HCT116 (cell line): ENCODE data around the gene RGS19. TPM values are rescaled to one million over a fixed set of nuclear protein-coding genes. Genes with fewer than 3 reads are reported as not detected.

Experiments used
- ATAC-seq: fragments of 200-7000 bp; cut with Tn5 transposase; 2 replicates; pipeline ENCODE4 v1.9.1; 2020; ENCODE audit warnings: mild to moderate bottlenecking, moderate library complexity
- BruUV-seq: library from RNA; stranded (reverse); fragments of 400-500 nt; replicated peaks from 2 replicates; lab custom pipeline; 2021; lab: Mats Ljungman, UMichigan
- CTCF ChIA-PET: fragments of 300-600 bp; sonication (Branson Sonifier 250); formaldehyde crosslinking; loops from one replicate; lab custom pipeline; 2021; ENCODE audit warnings: antibody characterized with exemption; lab: Charles Lee
- POLR2A ChIA-PET: fragments of 300-600, 350-600 bp; sonication (Branson Sonifier 250); formaldehyde crosslinking; loops from one replicate; lab custom pipeline; 2021; ENCODE audit warnings: antibody characterized with exemption; lab: Charles Lee
- RAD21 ChIA-PET, 2 experiments: fragments of 300-600 bp; sonication (Branson Sonifier 250); formaldehyde crosslinking; loops; one replicate each; lab custom pipeline; 2023; ENCODE audit warnings: low total read pairs in 2 of 2; ENCODE audit not compliant: uncharacterized antibody in 2 of 2, unreplicated experiment in 2 of 2, low non-redundant PET in 1 of 2; lab: Charles Lee
- DNase-seq: peaks from one replicate; pipeline ENCODE4 v3.0.0-alpha.2; 2010; ENCODE audit warnings: low read depth, low spot score
- H2AFZ ChIP-seq: fragments of 200-600 bp; shearing (Covaris generic), sonication (generic); 2 replicates; pipeline ENCODE4 v1.6.1; 2017; ENCODE audit warnings: low read depth, mixed run types, mixed read lengths, antibody characterized with exemption, low read length; ENCODE audit not compliant: poor library complexity, severe bottlenecking
- H3K27ac ChIP-seq: 2 replicates; pipeline ENCODE4 v1.5.1; 2012; ENCODE audit warnings: low read depth, low read length
- H3K27me3 ChIP-seq: fragments of 200-600 bp; sonication (generic); 2 replicates; pipeline ENCODE4 v1.6.1; 2016; ENCODE audit warnings: mixed run types, low read length, mixed read lengths; ENCODE audit not compliant: insufficient read depth
- H3K36me3 ChIP-seq, 2 experiments: fragments of 200-500 bp in 1 of 2; fragments of 200-600 bp in 1 of 2; sonication (Bioruptor generic) in 1 of 2; sonication (generic) in 1 of 2; 2 replicates each; pipeline versions ENCODE4 v1.5.1 to v1.6.1; 2014 to 2016; ENCODE audit warnings: low read length in 2 of 2, inconsistent platforms in 1 of 2, mixed read lengths in 1 of 2, mixed run types in 1 of 2; ENCODE audit not compliant: insufficient read depth in 2 of 2, control insufficient read depth in 1 of 2
- H3K4me1 ChIP-seq, 2 experiments: fragments of 200-600 bp in 1 of 2; sonication (generic) in 1 of 2; 2 replicates each; pipeline versions ENCODE4 v1.5.1 to v1.6.1; 2012 to 2017; ENCODE audit warnings: low read length in 2 of 2, inconsistent platforms in 1 of 2, mild to moderate bottlenecking in 1 of 2, mixed read lengths in 1 of 2, mixed run types in 1 of 2, moderate library complexity in 1 of 2; ENCODE audit not compliant: insufficient read depth in 2 of 2, control insufficient read depth in 1 of 2
- H3K4me2 ChIP-seq: fragments of 200-600 bp; sonication (generic); 2 replicates; pipeline ENCODE4 v1.6.1; 2017; ENCODE audit warnings: mixed run types, low read length, mixed read lengths
- H3K4me3 ChIP-seq, 2 experiments: fragments of 200-600 bp in 1 of 2; sonication (generic) in 1 of 2; replicated peaks in 1 of 2; 2 replicates each; pipeline ENCODE4 v1.5.1; 2011 to 2016; ENCODE audit warnings: low read length in 2 of 2, control low read depth in 1 of 2, low read depth in 1 of 2, mild to moderate bottlenecking in 1 of 2, mixed read lengths in 1 of 2, mixed run types in 1 of 2
- H3K79me2 ChIP-seq: fragments of 200-600 bp; sonication (generic); 2 replicates; pipeline ENCODE4 v1.6.1; 2017; ENCODE audit warnings: mild to moderate bottlenecking, mixed run types, low read length, moderate library complexity, mixed read lengths; ENCODE audit not compliant: insufficient read depth
- H3K9ac ChIP-seq: fragments of 200-600 bp; sonication (generic); 2 replicates; pipeline ENCODE4 v1.6.1; 2016; ENCODE audit warnings: low read length, mixed read lengths
- H3K9me2 ChIP-seq: fragments of 200-600 bp; sonication (generic), shearing (Covaris generic); 2 replicates; pipeline ENCODE4 v1.6.1; 2017; ENCODE audit warnings: mixed run types, mild to moderate bottlenecking, moderate library complexity; ENCODE audit not compliant: insufficient read depth
- H3K9me3 ChIP-seq, 2 experiments: fragments of 200-500 bp in 1 of 2; fragments of 200-600 bp in 1 of 2; sonication (Bioruptor generic) in 1 of 2; sonication (generic) in 1 of 2; 2 replicates each; pipeline ENCODE4 v1.6.1; 2014 to 2017; ENCODE audit warnings: low read length in 2 of 2, mixed read lengths in 2 of 2, inconsistent platforms in 1 of 2, low read depth in 1 of 2, mild to moderate bottlenecking in 1 of 2, mixed run types in 1 of 2, moderate library complexity in 1 of 2; ENCODE audit not compliant: control insufficient read depth in 1 of 2, insufficient read depth in 1 of 2
- H4K20me1 ChIP-seq: fragments of 200-600 bp; sonication (generic), shearing (Covaris generic); 2 replicates; pipeline ENCODE4 v1.6.1; 2017; ENCODE audit warnings: mixed run types, mild to moderate bottlenecking, moderate library complexity; ENCODE audit not compliant: insufficient read depth
- EGR1 ChIP-seq: IDR thresholded peaks from 2 replicates; pipeline ENCODE4 v1.6.1; 2012; ENCODE audit warnings: low read depth
- EZH2 ChIP-seq: fragments of 200-600 bp; sonication (generic); IDR thresholded peaks from 2 replicates; pipeline ENCODE4 v1.6.1; 2017; ENCODE audit warnings: antibody characterized with exemption, mixed run types
- MAX ChIP-seq: IDR thresholded peaks from 2 replicates; pipeline ENCODE4 v1.6.1; 2012
- intact Hi-C: fragments of 100-400 bp; cut with micrococcal nuclease; formaldehyde crosslinking; loops from 2 replicates; pipeline ENCODE4 v1.10.0; 2022
- total RNA-seq: library from RNA; stranded (reverse); gene quantifications from one replicate; pipeline ENCODE4 v1.2.1, GENCODE V29; 2021; ENCODE audit not compliant: unreplicated experiment

RGS19 gene
- total RNA-seq, 1 experiment from 2014 or later, result 21.4 TPM

GRCh38 chr20:64043768-64044167, 35.5 kb downstream of the RGS19 start:
- ChIA-PET RAD21 (no interaction called here), POLR2A (no interaction called here)
- H3K79me2 ChIP-seq, result no peaks in the 10 kb centered on the region
- intact Hi-C loops, result no loop called here
- no peak for TF ChIP-seq MAX
- TF ChIP-seq EZH2, result no peak
- TF ChIP-seq, all 23 proteins: peak for 0
- Histone ChIP-seq H3K27ac (no peak overlapping the region), H3K27me3 (no peaks in the 10 kb centered on the region), H3K9ac (no peak overlapping the region), H3K9me3 (no peaks in the 10 kb centered on the region), H4K20me1 (no peaks in the 10 kb centered on the region), H3K4me3 (no peak overlapping the region), H3K4me1 (peaks cover 23 to 31% of the 10 kb centered on the region in 2 experiments), H3K9me2 (no peaks in the 10 kb centered on the region), H2AFZ (no peak overlapping the region), H3K4me2 (no peak overlapping the region), H3K36me3 (no peaks in the 10 kb centered on the region)
- CTCF ChIA-PET, result no interaction called here
- ATAC-seq, result no peak
- no peak for DNase-seq
- BruUV-seq, result no TSS peak

GRCh38 chr20:64042054-64042781, 37.1 kb downstream of the RGS19 start:
- Histone ChIP-seq H3K9me2 (no peaks in the 10 kb centered on the region), H3K4me3 (no peak overlapping the region), H3K27me3 (no peaks in the 10 kb centered on the region), H3K4me2 (no peak overlapping the region), H3K4me1 (peaks cover 23 to 44% of the 10 kb centered on the region in 2 experiments), H3K9ac (no peak overlapping the region), H3K79me2 (no peaks in the 10 kb centered on the region), H3K36me3 (no peaks in the 10 kb centered on the region), H3K9me3 (no peaks in the 10 kb centered on the region), H2AFZ (no peak overlapping the region), H4K20me1 (no peaks in the 10 kb centered on the region), H3K27ac (no peak overlapping the region)
- RAD21 ChIA-PET, result no interaction called here
- no peak for DNase-seq
- ATAC-seq, result no peak
- POLR2A ChIA-PET, result no interaction called here
- no TSS peak for BruUV-seq
- intact Hi-C loops, result no loop called here
- no peak for TF ChIP-seq EGR1
- TF ChIP-seq, all 23 proteins: peak for 0
- CTCF ChIA-PET, result no interaction called here
